C4-2B (cell line): Measurements from ENCODE around the gene THSD1.
A peak's percentile ranks its signal among the peaks of the same experiment; 100 is the strongest.

Source experiments
- H3K27ac ChIP-seq: fragments of 450-650 bp; 2 replicates; pipeline ENCODE4 v1.5.1; 2017
- CTCF ChIP-seq: fragments of 450-650 bp; conservative IDR thresholded peaks from 2 replicates; pipeline ENCODE4 v1.5.1; 2017; ENCODE audit warnings: mild to moderate bottlenecking
- ZFX ChIP-seq: fragments of 450-650 bp; IDR thresholded peaks from 2 replicates; pipeline ENCODE4 v1.6.1; 2017

Gene THSD1

GRCh38 chr13:52405767-52406494, at the start of gene THSD1:
Gene THSD1 (minus strand): TSS chr13:52406172. CDS start chr13:52402600, 3,572 bp downstream.
- no peak within 1 kb of the TSS for H3K27ac ChIP-seq
- TF ChIP-seq ZFX (no peak), CTCF (no peak)

DNA sequence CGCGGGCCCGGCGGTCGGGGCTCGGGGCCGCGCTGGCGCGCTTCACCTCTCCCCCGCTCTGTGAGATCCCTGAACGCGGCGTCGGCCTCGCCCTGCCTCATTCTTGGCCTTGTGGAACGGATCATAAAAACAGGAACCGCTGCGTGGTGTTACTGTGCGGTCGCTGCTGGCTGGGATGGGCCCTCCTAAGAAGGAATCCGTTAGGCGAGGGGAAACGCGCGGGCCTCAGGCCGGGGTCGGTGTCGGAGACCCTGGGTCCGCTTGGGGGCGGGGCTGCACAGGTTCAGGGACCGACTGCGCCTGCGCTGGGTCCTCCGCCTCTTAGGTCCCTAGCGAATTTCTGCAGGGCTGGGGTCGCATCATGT, 49.7 kb upstream of the THSD1 start:
- TF ChIP-seq CTCF (no peak), ZFX (peak; percentile 81)
- peak overlapping the region; percentile 83 for H3K27ac ChIP-seq

GRCh38 chr13:52454820-52455676, 49.1 kb upstream of the THSD1 start, which contains the start of gene CKAP2:
Gene CKAP2 (plus strand): TSS chr13:52455478. CDS start chr13:52455557, 79 bp downstream.
- peak within 1 kb of the TSS; percentile 83 for H3K27ac ChIP-seq
- no peak for TF ChIP-seq CTCF
- no peak for TF ChIP-seq ZFX

DNA sequence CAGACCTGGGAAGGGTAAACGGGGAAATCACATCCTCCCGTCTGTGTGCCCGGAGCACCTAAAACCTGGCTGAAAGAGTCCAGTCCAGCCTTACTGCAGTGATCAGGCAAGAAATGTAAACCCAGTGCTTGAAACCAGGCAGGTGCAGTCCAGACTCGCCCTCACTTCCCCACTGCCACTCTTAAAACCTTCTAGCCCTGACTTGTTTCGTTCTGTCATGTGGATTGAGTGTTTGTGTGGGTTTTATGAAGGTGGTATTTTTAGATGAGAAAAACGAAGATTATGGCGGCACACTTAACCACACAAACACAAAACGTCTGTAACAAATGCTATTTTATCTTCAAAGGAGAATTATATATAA, 48.5 kb upstream of the THSD1 start:
- peak overlapping the region; percentile 83 for H3K27ac ChIP-seq
- TF ChIP-seq ZFX = no peak
- TF ChIP-seq CTCF = no peak

DNA sequence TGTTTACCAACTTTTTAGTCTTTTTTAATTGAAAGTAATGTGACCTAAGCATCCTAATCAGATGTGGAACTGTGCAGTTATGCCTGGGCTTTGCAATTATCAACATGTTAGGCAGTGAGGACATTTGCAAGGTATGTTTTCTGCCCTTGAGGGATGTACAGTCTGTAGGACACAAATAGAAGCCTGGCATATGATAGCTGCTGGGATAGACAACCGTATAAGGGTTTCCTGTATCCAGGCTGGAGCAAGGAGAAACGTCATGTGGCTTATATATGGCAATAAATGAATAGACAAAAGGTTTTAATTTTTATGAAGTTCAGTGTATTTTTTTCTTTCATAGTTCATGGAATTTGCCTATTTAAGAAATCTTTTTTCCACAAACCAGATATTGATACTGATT, 46.5 kb upstream of the THSD1 start:
- TF ChIP-seq ZFX (no peak), CTCF (no peak)

DNA sequence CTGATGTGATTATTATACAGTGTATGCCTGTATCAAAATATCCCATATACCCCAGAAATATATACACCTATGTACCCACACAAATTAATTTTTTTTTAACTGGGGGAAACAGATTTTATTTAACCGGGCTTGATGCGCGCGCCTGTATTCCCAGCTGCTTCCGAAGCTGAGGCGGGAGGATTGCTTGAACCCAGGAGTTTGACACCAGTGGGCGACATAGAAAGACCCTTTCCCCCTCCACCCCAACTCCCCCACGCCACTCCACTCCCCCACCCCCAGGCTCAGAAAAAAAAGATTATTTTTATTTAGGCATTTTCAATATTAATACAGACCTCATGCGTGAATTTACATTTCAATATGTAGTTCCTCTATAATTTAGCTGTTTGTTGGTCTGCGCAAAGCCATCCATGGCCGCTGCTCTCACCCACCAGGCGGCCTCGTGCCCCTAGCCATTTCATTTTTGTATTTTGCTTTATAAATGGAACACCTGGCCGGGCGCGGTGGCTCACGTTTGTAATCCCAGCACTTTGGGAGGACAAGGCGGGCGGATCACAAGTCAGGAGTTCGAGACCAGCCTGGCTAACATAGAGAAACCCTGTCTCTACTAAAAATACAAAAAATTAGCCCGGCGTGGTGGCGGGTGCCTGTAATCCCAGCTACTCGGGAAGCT, 45.3 kb upstream of the THSD1 start:
- TF ChIP-seq CTCF (no peak), ZFX (no peak)

More for the DNA sequence above, 46.5 kb upstream of the THSD1 start:
- no peak overlapping the region for H3K27ac ChIP-seq

DNA sequence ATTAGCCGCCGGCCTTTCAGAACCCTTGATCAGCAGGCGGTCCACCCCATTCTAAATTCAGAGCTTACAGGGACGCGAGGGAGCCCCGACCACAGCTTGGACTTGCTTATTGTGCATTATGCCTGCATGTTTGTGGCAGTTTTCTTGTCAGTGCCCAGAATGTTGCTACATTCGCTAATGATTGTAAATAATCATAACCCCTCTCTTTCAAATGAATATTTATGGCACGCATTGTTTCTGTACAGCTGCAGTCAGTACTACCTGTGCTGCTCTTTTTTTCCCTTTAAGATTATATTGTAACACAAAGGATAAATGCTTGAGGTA, 44.8 kb upstream of the THSD1 start:
- TF ChIP-seq ZFX = no peak
- no peak; the same call in none of the 2 replicates for TF ChIP-seq CTCF
- peak overlapping the region; percentile 86 for H3K27ac ChIP-seq

More for the DNA sequence above, 45.3 kb upstream of the THSD1 start:
- no peak overlapping the region for H3K27ac ChIP-seq
